ENCODE measurements around the gene C10orf90.

C10orf90 gene

GRCh38 chr10:126674741-126675515 lies 4.4 kb upstream of the C10orf90 start:
- no peak for DNase-seq (ENCODE audit: low spot score)

GRCh38 chr10:126673565-126673964 lies 3.1 kb upstream of the C10orf90 start:
- DNase-seq (ENCODE audit: low spot score) = no peak

- no peak for DNase-seq (ENCODE audit: low spot score)
These were observed 996 bp upstream of the C10orf90 start for GRCh38 chr10:126671402-126671975.

GRCh38 chr10:126670895-126671261 lies 385 bp upstream of the C10orf90 start:
- no peak for DNase-seq (ENCODE audit: low spot score)

GRCh38 chr10:126669168-126669567 lies 1.3 kb downstream of the C10orf90 start:
- no peak for DNase-seq (ENCODE audit: low spot score)

- DNase-seq (ENCODE audit: low spot score) = no peak
These were observed 2.0 kb downstream of the C10orf90 start for GRCh38 chr10:126668505-126668904.

GRCh38 chr10:126667568-126667967 lies 2.9 kb downstream of the C10orf90 start:
- no peak for DNase-seq (ENCODE audit: low spot score)

GRCh38 chr10:126665207-126665606 lies 5.3 kb downstream of the C10orf90 start:
- no peak for DNase-seq (ENCODE audit: low spot score)

GRCh38 chr10:126663880-126664279 lies 6.6 kb downstream of the C10orf90 start:
- no peak for DNase-seq (ENCODE audit: low spot score)

- DNase-seq (ENCODE audit: low spot score) = no peak
These were observed 7.2 kb downstream of the C10orf90 start for GRCh38 chr10:126663328-126663727.

GRCh38 chr10:126661841-126662515 lies 8.5 kb downstream of the C10orf90 start:
- no peak for DNase-seq (ENCODE audit: low spot score)

GRCh38 chr10:126661356-126661755 lies 9.1 kb downstream of the C10orf90 start:
- DNase-seq (ENCODE audit: low spot score) = no peak

GRCh38 chr10:126659750-126660149 lies 10.7 kb downstream of the C10orf90 start:
- no peak for DNase-seq (ENCODE audit: low spot score)

GRCh38 chr10:126658928-126659327 lies 11.6 kb downstream of the C10orf90 start:
- DNase-seq (ENCODE audit: low spot score) = no peak

GRCh38 chr10:126654579-126654978 lies 15.9 kb downstream of the C10orf90 start:
- no peak for DNase-seq (ENCODE audit: low spot score)

GRCh38 chr10:126651467-126651866 lies 19.0 kb downstream of the C10orf90 start:
- no peak for DNase-seq (ENCODE audit: low spot score)

GRCh38 chr10:126650161-126650560 lies 20.3 kb downstream of the C10orf90 start:
- DNase-seq (ENCODE audit: low spot score) = no peak

GRCh38 chr10:126647116-126647515 lies 23.4 kb downstream of the C10orf90 start:
- DNase-seq (ENCODE audit: low spot score) = no peak

- no peak for DNase-seq (ENCODE audit: low spot score)
These were observed 24.4 kb downstream of the C10orf90 start for GRCh38 chr10:126646110-126646509.

- DNase-seq (ENCODE audit: low spot score) = no peak
These were observed 30.1 kb downstream of the C10orf90 start for GRCh38 chr10:126640401-126640800.

GRCh38 chr10:126639084-126639483 lies 31.4 kb downstream of the C10orf90 start:
- no peak for DNase-seq (ENCODE audit: low spot score)

- DNase-seq (ENCODE audit: low spot score) = no peak
These were observed 32.0 kb downstream of the C10orf90 start for GRCh38 chr10:126638542-126638941.

GRCh38 chr10:126637501-126637900 lies 33.0 kb downstream of the C10orf90 start:
- DNase-seq (ENCODE audit: low spot score) = no peak

All from CD4-positive, alpha-beta T cell treated with Interleukin-6 at 100 ng/mL for 8 hours (primary cell).